Esophagus (tissue), 2 donors: ENCODE data around the gene PPP4R2. TPM values are rescaled to one million over a fixed set of nuclear protein-coding genes. Genes with fewer than 3 reads are reported as not detected.

Source experiments
- H3K27ac ChIP-seq, 2 donors: one replicate each; pipeline ENCODE4 v1.5.1; 2013; ENCODE audit warnings: low read depth in 2 of 2, mild to moderate bottlenecking in 2 of 2, inconsistent platforms in 1 of 2, low read length in 1 of 2, moderate library complexity in 1 of 2
- H3K27me3 ChIP-seq, 2 donors: one replicate each; pipeline ENCODE4 v1.6.1; 2013; ENCODE audit warnings: low read length in 2 of 2, control low read depth in 1 of 2, mild to moderate bottlenecking in 1 of 2; ENCODE audit not compliant: insufficient read depth in 2 of 2, control insufficient read depth in 1 of 2
- H3K36me3 ChIP-seq, 2 donors: one replicate each; pipeline ENCODE4 v1.6.1; 2013; ENCODE audit warnings: low read length in 1 of 2; ENCODE audit not compliant: control insufficient read depth in 2 of 2, insufficient read depth in 2 of 2
- H3K4me1 ChIP-seq, 2 donors: one replicate each; pipeline ENCODE4 v1.6.1; 2013; ENCODE audit warnings: low read length in 1 of 2; ENCODE audit not compliant: control insufficient read depth in 2 of 2, insufficient read depth in 2 of 2
- H3K4me3 ChIP-seq, 2 donors: one replicate each; pipeline ENCODE4 v1.5.1; 2013; ENCODE audit warnings: low read length in 2 of 2, mild to moderate bottlenecking in 2 of 2, low read depth in 1 of 2, moderate library complexity in 1 of 2
- H3K9me3 ChIP-seq, 2 donors: one replicate each; pipeline ENCODE4 v1.6.1; 2013; ENCODE audit warnings: mild to moderate bottlenecking in 2 of 2, low read depth in 1 of 2, low read length in 1 of 2, moderate library complexity in 1 of 2; ENCODE audit not compliant: control insufficient read depth in 2 of 2, insufficient read depth in 1 of 2
- WGBS, 2 donors: extraction: QIAGEN DNeasy Blood & Tissue Kit; methylation state at CpG; one replicate each; pipeline ENCODE4 v1.1.7; 2013; 5-methylcytosine and 5-hydroxymethylcytosine counted together
- polyA plus RNA-seq, 2 donors: library from polyadenylated mRNA; stranded (reverse); fragments of 200-250 nt; gene quantifications; one replicate each; pipeline ENCODE4 v1.2.3, GENCODE V29; 2013
- donor health status: healthy with polysubstance abuse.
- donor health status: Bipolar disorder and iron deficiency.

PPP4R2 gene
- polyA plus RNA-seq, 2 donors: 13.3 to 14.2 TPM

DNA sequence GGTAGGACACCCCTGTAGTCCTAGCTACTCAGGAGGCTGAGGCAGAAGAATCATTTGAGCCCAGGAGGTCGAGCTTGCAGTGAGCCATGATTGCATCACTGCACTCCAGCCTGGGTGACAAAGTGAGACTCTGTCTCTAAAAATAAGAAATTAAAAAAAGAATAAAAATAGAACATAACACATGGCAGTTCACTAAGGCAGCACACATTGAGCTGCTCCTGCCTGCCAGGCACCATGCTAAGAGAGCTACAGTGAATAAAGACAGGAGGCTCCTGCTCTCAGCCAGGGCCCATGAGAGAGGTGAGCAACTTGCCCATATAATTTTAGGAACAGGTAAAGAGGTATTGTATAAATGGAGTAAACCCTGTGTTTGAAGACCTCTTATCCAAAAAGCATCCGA, 119.2 kb downstream of the PPP4R2 start:
- Histone ChIP-seq H3K9me3 (no peaks in the 10 kb centered on the region), H3K4me3 (no peak overlapping the region), H3K27me3 (no peaks in the 10 kb centered on the region), H3K36me3 (no peaks in the 10 kb centered on the region), H3K27ac (no peak overlapping the region), H3K4me1 (no peaks in the 10 kb centered on the region)
- 76 to 78% methylated on average over 2 of the region's 2 CpGs for WGBS, 2 donors

Other genes with a start within 250 kb of the PPP4R2 start
- 1 to 10 TPM; 5.5 to 6.9 TPM for gene SHQ1, start 148.4 kb upstream of the PPP4R2 start, polyA plus RNA-seq
- under 1 TPM; 0.24 to 0.37 TPM for gene GXYLT2, start 108.8 kb upstream of the PPP4R2 start, polyA plus RNA-seq
- gene EBLN2, start 64.8 kb downstream of the PPP4R2 start, polyA plus RNA-seq: under 1 TPM; 0.53 to 0.92 TPM